ENCODE results near the gene CD55. TPM values are rescaled to one million over a fixed set of nuclear protein-coding genes. Genes with fewer than 3 reads are reported as not detected.

Gene CD55
- total RNA-seq, 1 donor = 9.0 TPM

- TF ChIP-seq, protein P1, sequence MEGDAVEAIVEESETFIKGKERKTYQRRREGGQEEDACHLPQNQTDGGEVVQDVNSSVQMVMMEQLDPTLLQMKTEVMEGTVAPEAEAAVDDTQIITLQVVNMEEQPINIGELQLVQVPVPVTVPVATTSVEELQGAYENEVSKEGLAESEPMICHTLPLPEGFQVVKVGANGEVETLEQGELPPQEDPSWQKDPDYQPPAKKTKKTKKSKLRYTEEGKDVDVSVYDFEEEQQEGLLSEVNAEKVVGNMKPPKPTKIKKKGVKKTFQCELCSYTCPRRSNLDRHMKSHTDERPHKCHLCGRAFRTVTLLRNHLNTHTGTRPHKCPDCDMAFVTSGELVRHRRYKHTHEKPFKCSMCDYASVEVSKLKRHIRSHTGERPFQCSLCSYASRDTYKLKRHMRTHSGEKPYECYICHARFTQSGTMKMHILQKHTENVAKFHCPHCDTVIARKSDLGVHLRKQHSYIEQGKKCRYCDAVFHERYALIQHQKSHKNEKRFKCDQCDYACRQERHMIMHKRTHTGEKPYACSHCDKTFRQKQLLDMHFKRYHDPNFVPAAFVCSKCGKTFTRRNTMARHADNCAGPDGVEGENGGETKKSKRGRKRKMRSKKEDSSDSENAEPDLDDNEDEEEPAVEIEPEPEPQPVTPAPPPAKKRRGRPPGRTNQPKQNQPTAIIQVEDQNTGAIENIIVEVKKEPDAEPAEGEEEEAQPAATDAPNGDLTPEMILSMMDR (IDR thresholded peaks at IDR 0.05; ENCODE audit: extremely low read depth, low read depth, low read length) = no peak
- Histone ChIP-seq H3K4me3 (ENCODE audit: insufficient read depth, low read length) (no peak overlapping the region), H3K36me3 (ENCODE audit: insufficient read depth, low read length) (no peaks in the 10 kb centered on the region), H3K4me2 (ENCODE audit: insufficient read depth, low read length) (no peak overlapping the region), H3K9me3 (ENCODE audit: low read depth, low read length) (no peaks in the 10 kb centered on the region), H4K20me1 (ENCODE audit: insufficient read depth, low read length) (no peaks in the 10 kb centered on the region), H3K27ac (ENCODE audit: low read depth, low read length) (no peak overlapping the region), H3K4me1 (ENCODE audit: insufficient read depth, low read length) (no peaks in the 10 kb centered on the region), H3K27me3 (ENCODE audit: insufficient read depth, low read length) (no peaks in the 10 kb centered on the region), H3K79me2 (ENCODE audit: insufficient read depth, low read length) (no peaks in the 10 kb centered on the region), H2AFZ (ENCODE audit: low read length) (no peak overlapping the region)
- DNase-seq (ENCODE audit: insufficient read length, low spot score, missing footprints) = no peak
These were observed 15.3 kb downstream of the CD55 start for GRCh38 chr1:207336559-207337467.

DNA sequence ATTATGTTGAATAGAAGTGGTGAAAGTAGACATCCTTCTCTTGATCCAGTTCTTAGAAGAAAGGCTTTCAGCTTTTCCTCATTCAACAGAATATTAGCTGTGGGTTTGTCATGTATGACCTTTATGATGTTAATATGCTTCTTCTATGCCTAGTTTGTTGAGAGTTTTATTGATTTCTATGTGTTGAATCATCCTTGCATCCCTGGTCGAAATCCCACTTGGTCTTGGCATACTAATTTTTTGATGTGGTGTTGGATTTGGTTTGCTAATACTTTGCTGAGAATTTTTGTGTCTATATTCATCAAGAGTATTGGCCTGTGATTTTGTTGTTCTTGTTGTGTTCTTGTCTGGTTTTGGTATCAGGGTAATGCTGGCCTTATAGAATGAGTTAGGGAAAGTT lies 20.9 kb downstream of the CD55 start:
- no peaks in the 10 kb centered on the region for H3K79me2 ChIP-seq (ENCODE audit: insufficient read depth, low read length)
- H3K27ac ChIP-seq (ENCODE audit: low read depth, low read length) = no peak overlapping the region
- H2AFZ ChIP-seq (ENCODE audit: low read length) = no peak overlapping the region
- TF ChIP-seq, protein P1 (IDR thresholded peaks at IDR 0.05; ENCODE audit: extremely low read depth, low read depth, low read length) = no peak
- no peaks in the 10 kb centered on the region for H3K36me3 ChIP-seq (ENCODE audit: insufficient read depth, low read length)
- no peaks in the 10 kb centered on the region for H3K4me1 ChIP-seq (ENCODE audit: insufficient read depth, low read length)
- no peaks in the 10 kb centered on the region for H3K9me3 ChIP-seq (ENCODE audit: low read depth, low read length)
- H3K4me3 ChIP-seq (ENCODE audit: insufficient read depth, low read length) = no peak overlapping the region
- no peaks in the 10 kb centered on the region for H3K27me3 ChIP-seq (ENCODE audit: insufficient read depth, low read length)
- no peaks in the 10 kb centered on the region for H4K20me1 ChIP-seq (ENCODE audit: insufficient read depth, low read length)
- DNase-seq (ENCODE audit: insufficient read length, low spot score, missing footprints) = no peak
- H3K4me2 ChIP-seq (ENCODE audit: insufficient read depth, low read length) = no peak overlapping the region

GRCh38 chr1:207343675-207344074 lies 22.2 kb downstream of the CD55 start:
- no peaks in the 10 kb centered on the region for H4K20me1 ChIP-seq (ENCODE audit: insufficient read depth, low read length)
- no peaks in the 10 kb centered on the region for H3K9me3 ChIP-seq (ENCODE audit: low read depth, low read length)
- H3K27ac ChIP-seq (ENCODE audit: low read depth, low read length) = no peak overlapping the region
- DNase-seq (ENCODE audit: insufficient read length, low spot score, missing footprints) = no peak
- no peaks in the 10 kb centered on the region for H3K27me3 ChIP-seq (ENCODE audit: insufficient read depth, low read length)
- H2AFZ ChIP-seq (ENCODE audit: low read length) = no peak overlapping the region
- H3K4me1 ChIP-seq (ENCODE audit: insufficient read depth, low read length) = no peaks in the 10 kb centered on the region
- H3K4me3 ChIP-seq (ENCODE audit: insufficient read depth, low read length) = no peak overlapping the region
- no peaks in the 10 kb centered on the region for H3K36me3 ChIP-seq (ENCODE audit: insufficient read depth, low read length)
- no peaks in the 10 kb centered on the region for H3K79me2 ChIP-seq (ENCODE audit: insufficient read depth, low read length)
- TF ChIP-seq, protein P1 (IDR thresholded peaks at IDR 0.05; ENCODE audit: extremely low read depth, low read depth, low read length) = no peak
- H3K4me2 ChIP-seq (ENCODE audit: insufficient read depth, low read length) = no peak overlapping the region

- TF ChIP-seq, protein P1 (IDR thresholded peaks at IDR 0.05; ENCODE audit: extremely low read depth, low read depth, low read length) = no peak
- no peaks in the 10 kb centered on the region for H3K9me3 ChIP-seq (ENCODE audit: low read depth, low read length)
These were observed 22.7 kb downstream of the CD55 start for GRCh38 chr1:207344221-207344620.

More at GRCh38 chr1:207344221-207344620, 22.7 kb downstream of the CD55 start:
- Histone ChIP-seq H4K20me1 (ENCODE audit: insufficient read depth, low read length) (no peaks in the 10 kb centered on the region), H2AFZ (ENCODE audit: low read length) (no peak overlapping the region), H3K36me3 (ENCODE audit: insufficient read depth, low read length) (no peaks in the 10 kb centered on the region), H3K27ac (ENCODE audit: low read depth, low read length) (no peak overlapping the region), H3K27me3 (ENCODE audit: insufficient read depth, low read length) (no peaks in the 10 kb centered on the region), H3K4me2 (ENCODE audit: insufficient read depth, low read length) (no peak overlapping the region), H3K4me1 (ENCODE audit: insufficient read depth, low read length) (no peaks in the 10 kb centered on the region), H3K4me3 (ENCODE audit: insufficient read depth, low read length) (no peak overlapping the region), H3K79me2 (ENCODE audit: insufficient read depth, low read length) (no peaks in the 10 kb centered on the region)
- no peak for DNase-seq (ENCODE audit: insufficient read length, low spot score, missing footprints)

Data from osteoblast (primary cell).